Right lobe of liver (tissue), 4 donors: ENCODE data around the gene TRANK1.

ENCODE experiments used
- POLR2A ChIP-seq: fragments of 450-650 bp; IDR thresholded peaks from one replicate; pipeline ENCODE4 v1.6.1; 2017; ENCODE audit warnings: antibody characterized with exemption, mild to moderate bottlenecking
- TF ChIP-seq, protein P1 (sequence below), 4 donors: fragments of 200-600 bp in 3 of 4; fragments of 450-650 bp in 1 of 4; IDR thresholded peaks; one replicate each; pipeline versions ENCODE4 v1.5.1 to v1.8.0; 2016 to 2022; ENCODE audit warnings: antibody characterized with exemption in 4 of 4, mild to moderate bottlenecking in 2 of 4
- donor health status: DM: no; HTN: no; CAD: no.
- donor health status: DM: no; HTN: no; CAD: no.
- donor health status: DM: no; HTN: yes; CAD: no.

DNA sequence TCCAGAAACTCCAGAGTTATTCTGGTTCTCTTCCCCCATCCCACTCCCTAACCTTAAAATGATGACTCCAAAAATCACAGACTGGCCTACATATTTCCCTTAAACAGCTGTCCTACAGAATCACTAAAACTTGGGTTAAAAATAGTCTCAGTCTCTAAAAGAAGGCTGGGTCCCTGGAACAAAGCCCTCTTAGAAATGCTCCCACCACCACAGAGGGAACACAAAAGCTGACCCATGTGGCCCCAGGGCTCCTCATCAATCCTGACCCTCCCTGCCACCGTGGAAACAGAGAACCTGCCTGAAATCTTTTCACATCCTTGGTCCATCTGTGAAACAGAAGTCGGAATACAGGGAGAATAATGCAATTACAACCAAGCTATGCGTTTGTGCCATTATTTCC lies 124.8 kb downstream of the TRANK1 start:
- TF ChIP-seq, protein P1, sequence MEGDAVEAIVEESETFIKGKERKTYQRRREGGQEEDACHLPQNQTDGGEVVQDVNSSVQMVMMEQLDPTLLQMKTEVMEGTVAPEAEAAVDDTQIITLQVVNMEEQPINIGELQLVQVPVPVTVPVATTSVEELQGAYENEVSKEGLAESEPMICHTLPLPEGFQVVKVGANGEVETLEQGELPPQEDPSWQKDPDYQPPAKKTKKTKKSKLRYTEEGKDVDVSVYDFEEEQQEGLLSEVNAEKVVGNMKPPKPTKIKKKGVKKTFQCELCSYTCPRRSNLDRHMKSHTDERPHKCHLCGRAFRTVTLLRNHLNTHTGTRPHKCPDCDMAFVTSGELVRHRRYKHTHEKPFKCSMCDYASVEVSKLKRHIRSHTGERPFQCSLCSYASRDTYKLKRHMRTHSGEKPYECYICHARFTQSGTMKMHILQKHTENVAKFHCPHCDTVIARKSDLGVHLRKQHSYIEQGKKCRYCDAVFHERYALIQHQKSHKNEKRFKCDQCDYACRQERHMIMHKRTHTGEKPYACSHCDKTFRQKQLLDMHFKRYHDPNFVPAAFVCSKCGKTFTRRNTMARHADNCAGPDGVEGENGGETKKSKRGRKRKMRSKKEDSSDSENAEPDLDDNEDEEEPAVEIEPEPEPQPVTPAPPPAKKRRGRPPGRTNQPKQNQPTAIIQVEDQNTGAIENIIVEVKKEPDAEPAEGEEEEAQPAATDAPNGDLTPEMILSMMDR (IDR thresholded peaks at IDR 0.05): no peak
- no peak for TF ChIP-seq POLR2A
